Gastrocnemius medialis (tissue), 4 donors: ENCODE measurements around the gene IL18. TPM values are rescaled to one million over a fixed set of nuclear protein-coding genes. Genes with fewer than 3 reads are reported as not detected.
"Not testable (repeated sequence)": the region's sequence is repeated elsewhere in the genome, so short reads cannot be mapped to it uniquely, and the experiment has no call there.

Source experiments
- ATAC-seq, 2 donors: fragments of 150-250 bp; one replicate each; pipeline ENCODE4 v1.9.1; 2016
- DNase-seq, 2 donors: peaks; one replicate each; pipeline ENCODE4 v3.0.0-alpha.2; 2019
- H3K27ac ChIP-seq, 4 donors: fragments of 200-600 bp; sonication (generic); 1 replicate in 1 of 4; 2 replicates in 3 of 4; pipeline ENCODE4 v1.5.1; 2016 to 2018; ENCODE audit warnings: mild to moderate bottlenecking in 2 of 4, moderate library complexity in 1 of 4
- H3K27me3 ChIP-seq, 3 donors: fragments of 200-600 bp; sonication (generic) in 2 of 3; 1 replicate in 1 of 3; 2 replicates in 2 of 3; pipeline versions ENCODE4 v1.5.1 to v1.6.0; 2016 to 2019; ENCODE audit warnings: mild to moderate bottlenecking in 1 of 3, moderate library complexity in 1 of 3
- H3K36me3 ChIP-seq, 2 donors: fragments of 200-600 bp; sonication (generic) in 1 of 2; one replicate each; pipeline ENCODE4 v1.5.1; 2017 to 2018
- H3K4me1 ChIP-seq, 2 donors: fragments of 200-600 bp; sonication (generic) in 1 of 2; one replicate each; pipeline ENCODE4 v1.5.1; 2016 to 2017; ENCODE audit warnings: mild to moderate bottlenecking in 2 of 2
- H3K4me3 ChIP-seq, 4 donors: fragments of 200-600 bp; sonication (generic) in 3 of 4; 1 replicate in 1 of 4; 2 replicates in 3 of 4; pipeline ENCODE4 v1.5.1; 2016 to 2019; ENCODE audit warnings: mild to moderate bottlenecking in 2 of 4
- H3K9me3 ChIP-seq, 3 donors: fragments of 200-600 bp; sonication (generic) in 2 of 3; 1 replicate in 1 of 3; 2 replicates in 2 of 3; pipeline ENCODE4 v1.5.1; 2016 to 2019
- POLR2A ChIP-seq, 2 donors: fragments of 450-650 bp; IDR thresholded peaks; one replicate each; pipeline ENCODE4 v1.6.1; 2017; ENCODE audit warnings: antibody characterized with exemption in 2 of 2, mild to moderate bottlenecking in 2 of 2, moderate library complexity in 2 of 2
- in situ Hi-C, 4 donors: fragments of 200-750 bp; cut with MboI; loops; one replicate each; pipeline versions ENCODE4 v1.15.0 to v1.8.0; 2017; ENCODE audit warnings: low sequenced_read_pairs in 4 of 4
- intact Hi-C: fragments of 100-400 bp; cut with DNase I; formaldehyde crosslinking; loops from one replicate; pipeline ENCODE4 v1.15.1; 2023; ENCODE audit warnings: low total_unique reads
- total RNA-seq, 4 donors: library from RNA; depleted of rRNA; stranded (reverse); fragments of >200 nt; gene quantifications; one replicate each; pipeline versions ENCODE4 v1.1.0 to v1.2.3, GENCODE V29; 2016
- TF ChIP-seq, protein P1 (sequence below), 5 experiments: fragments of 450-650 bp in 3 of 5; fragments of 200-600 bp in 2 of 5; sonication (generic) in 2 of 5; IDR thresholded peaks in 4 of 5; conservative IDR thresholded peaks in 1 of 5; 1 replicate in 4 of 5; 2 replicates in 1 of 5; pipeline ENCODE4 v1.5.1; 2016 to 2019; ENCODE audit warnings: antibody characterized with exemption in 5 of 5, mild to moderate bottlenecking in 3 of 5, moderate library complexity in 3 of 5

The IL18 gene
- total RNA-seq, 4 donors from 2014 or later = 0.58 to 11.7 (median 6.8) TPM

DNA sequence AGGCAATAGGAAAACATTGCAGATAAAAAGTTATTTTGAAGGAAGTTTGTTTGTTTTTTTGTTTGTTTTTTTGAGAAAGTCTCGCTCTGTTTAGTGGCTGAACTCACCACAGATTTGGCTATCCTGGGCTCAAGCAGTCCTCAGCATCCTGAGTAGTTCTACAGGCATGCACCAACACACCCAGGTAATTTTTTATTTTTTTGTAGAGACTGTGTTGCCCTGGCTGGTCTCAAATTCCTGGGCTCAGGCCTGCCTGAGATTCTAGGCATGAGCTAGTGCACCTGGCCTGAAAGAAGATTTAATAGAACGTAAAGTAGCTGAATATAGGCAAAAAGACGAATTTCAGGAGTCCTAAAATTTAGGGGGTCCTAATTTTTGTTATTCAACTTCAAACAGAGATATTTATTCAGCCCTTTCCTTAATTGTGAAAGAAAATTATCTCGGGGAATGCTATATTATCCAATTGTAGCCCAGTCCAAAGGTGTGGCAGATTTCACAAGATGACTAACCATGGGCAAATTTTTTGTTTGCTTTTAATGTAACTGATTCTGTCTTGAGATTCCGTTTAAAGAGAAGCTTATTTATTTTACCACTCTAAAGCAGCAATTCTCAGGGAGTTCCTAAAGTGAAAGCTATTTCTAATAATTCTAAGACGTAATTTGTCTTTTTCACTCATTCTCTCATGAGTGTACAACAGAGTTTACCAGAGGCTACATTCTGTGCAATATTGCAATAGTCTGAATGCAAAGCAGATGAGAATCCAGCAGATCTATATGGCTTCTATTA is 940 bp downstream of the IL18 start:
- no peak for DNase-seq
- ATAC-seq = no peak
- in situ Hi-C loops = no loop called here
- Histone ChIP-seq H3K4me3 (peak overlapping the region in 2 of 4 donors; percentile 33 to 38), H3K27me3 (no peaks in the 10 kb centered on the region), H3K36me3 (no peaks in the 10 kb centered on the region), H3K27ac (peak overlapping the region; percentile 54 to 74 (median 69)), H3K9me3 (no peaks in the 10 kb centered on the region), H3K4me1 (peaks cover 38 to 44% of the 10 kb centered on the region in 2 donors)
- intact Hi-C loops = no loop called here
- TF ChIP-seq, protein P1, sequence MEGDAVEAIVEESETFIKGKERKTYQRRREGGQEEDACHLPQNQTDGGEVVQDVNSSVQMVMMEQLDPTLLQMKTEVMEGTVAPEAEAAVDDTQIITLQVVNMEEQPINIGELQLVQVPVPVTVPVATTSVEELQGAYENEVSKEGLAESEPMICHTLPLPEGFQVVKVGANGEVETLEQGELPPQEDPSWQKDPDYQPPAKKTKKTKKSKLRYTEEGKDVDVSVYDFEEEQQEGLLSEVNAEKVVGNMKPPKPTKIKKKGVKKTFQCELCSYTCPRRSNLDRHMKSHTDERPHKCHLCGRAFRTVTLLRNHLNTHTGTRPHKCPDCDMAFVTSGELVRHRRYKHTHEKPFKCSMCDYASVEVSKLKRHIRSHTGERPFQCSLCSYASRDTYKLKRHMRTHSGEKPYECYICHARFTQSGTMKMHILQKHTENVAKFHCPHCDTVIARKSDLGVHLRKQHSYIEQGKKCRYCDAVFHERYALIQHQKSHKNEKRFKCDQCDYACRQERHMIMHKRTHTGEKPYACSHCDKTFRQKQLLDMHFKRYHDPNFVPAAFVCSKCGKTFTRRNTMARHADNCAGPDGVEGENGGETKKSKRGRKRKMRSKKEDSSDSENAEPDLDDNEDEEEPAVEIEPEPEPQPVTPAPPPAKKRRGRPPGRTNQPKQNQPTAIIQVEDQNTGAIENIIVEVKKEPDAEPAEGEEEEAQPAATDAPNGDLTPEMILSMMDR (IDR thresholded peaks at IDR 0.05 in 4 of 5, conservative IDR thresholded peaks at IDR 0.05 in 1 of 5) = no peak
- no peak for TF ChIP-seq POLR2A (IDR thresholded peaks at IDR 0.05)

DNA sequence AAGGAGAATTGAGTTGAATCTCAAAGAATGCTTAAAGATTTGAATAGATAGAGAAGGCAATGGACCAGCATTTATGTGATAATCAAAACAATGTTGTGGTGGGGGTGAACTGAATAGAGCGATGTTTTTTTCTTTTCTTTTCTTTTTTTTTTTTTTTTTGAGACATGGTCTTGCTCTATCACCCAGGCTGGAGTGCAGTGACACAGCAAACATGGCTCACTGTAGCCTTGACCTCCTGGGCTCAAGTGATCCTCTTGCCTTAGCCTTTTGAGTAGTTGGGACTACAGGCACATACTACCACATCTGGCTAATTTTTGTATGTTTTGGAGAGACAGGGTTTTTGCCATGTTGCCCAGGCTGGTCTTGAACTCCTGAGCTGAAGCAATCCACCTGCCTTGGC is 1.7 kb downstream of the IL18 start:
- ATAC-seq, DNase-seq, in situ Hi-C loops, intact Hi-C loops, H3K4me3 ChIP-seq, H3K9me3 ChIP-seq, H3K36me3 ChIP-seq, H3K27me3 ChIP-seq: not testable (repeated sequence)
- Histone ChIP-seq H3K27ac (peak overlapping the region; percentile 16 to 70 (median 61)), H3K4me1 (peaks cover 44 to 45% of the 10 kb centered on the region in 2 donors)

DNA sequence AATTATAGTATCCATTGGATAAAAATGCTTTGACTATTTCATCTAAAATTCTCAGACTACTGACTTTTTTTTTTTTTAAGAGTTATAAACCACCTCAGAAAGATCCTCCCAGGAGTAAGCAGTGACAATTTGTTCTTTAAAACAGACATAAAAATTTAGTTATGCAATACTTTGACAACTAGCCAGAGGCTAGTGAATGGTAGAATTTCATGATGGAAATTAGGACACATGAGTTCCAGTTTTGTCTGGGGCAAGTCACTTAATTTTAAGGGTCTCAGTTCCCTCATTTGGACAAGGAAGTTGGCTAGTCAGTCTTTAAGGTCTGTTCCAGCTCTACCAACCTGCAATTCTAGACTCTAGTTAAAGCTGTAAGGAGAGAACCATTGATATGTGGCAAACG is 2.9 kb downstream of the IL18 start:
- intact Hi-C loops = no loop called here
- no peak for DNase-seq
- Histone ChIP-seq H3K9me3 (no peaks in the 10 kb centered on the region), H3K4me1 (peaks cover 36 to 44% of the 10 kb centered on the region in 2 donors), H3K36me3 (no peaks in the 10 kb centered on the region), H3K4me3 (peak overlapping the region in 1 of 4 donors; percentile 5), H3K27me3 (no peaks in the 10 kb centered on the region), H3K27ac (peak overlapping the region; percentile 32 to 71 (median 62))
- in situ Hi-C loops = no loop called here
- ATAC-seq = peak; percentile 56 to 61
- TF ChIP-seq POLR2A (IDR thresholded peaks at IDR 0.05) = no peak
- TF ChIP-seq, protein P1 (IDR thresholded peaks at IDR 0.05 in 4 of 5, conservative IDR thresholded peaks at IDR 0.05 in 1 of 5) = no peak

DNA sequence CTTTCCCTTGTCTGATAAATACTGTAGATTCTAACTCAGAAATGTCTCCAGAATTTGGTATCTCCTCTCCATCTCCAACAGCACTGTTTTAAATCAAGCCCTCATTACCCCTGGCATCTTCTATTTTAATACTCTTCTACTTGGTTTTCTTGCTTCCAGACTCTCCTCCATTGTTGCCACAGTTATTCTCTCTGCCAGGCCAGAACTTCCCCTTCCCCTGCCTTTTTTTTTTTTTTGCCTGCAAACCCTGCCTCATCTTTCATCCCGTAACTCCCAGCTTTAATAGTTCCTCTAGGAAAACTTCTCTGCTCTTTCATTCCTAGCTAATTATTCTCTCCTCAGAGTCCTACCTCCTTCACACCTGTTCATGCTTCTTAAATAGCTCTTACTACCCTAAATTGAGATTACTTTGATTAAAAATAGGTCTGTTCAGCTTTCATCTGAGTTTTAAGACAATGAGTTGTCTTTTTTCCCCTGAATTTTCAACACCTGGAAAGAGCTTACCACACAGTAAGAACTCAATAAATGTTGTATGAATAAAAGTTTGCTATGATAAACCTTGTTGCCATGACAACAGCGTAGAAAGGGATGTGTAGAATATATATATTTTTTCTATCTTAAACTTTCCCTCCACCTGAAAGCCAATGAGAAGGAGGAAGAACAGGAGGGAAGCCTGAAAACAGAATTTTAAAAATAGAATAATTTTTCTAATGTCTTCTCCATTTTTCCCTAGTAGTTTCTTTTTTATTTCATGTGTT is 3.6 kb downstream of the IL18 start:
- Histone ChIP-seq H3K4me3 (peak overlapping the region in 1 of 4 donors; percentile 5), H3K9me3 (no peaks in the 10 kb centered on the region), H3K4me1 (peaks cover 36 to 44% of the 10 kb centered on the region in 2 donors), H3K27me3 (no peaks in the 10 kb centered on the region), H3K36me3 (no peaks in the 10 kb centered on the region), H3K27ac (peak overlapping the region; percentile 32 to 71 (median 62))
- ATAC-seq (no peak), DNase-seq (no peak)
- intact Hi-C loops = no loop called here
- in situ Hi-C loops = no loop called here
- TF ChIP-seq POLR2A (IDR thresholded peaks at IDR 0.05) = no peak
- TF ChIP-seq, protein P1 (IDR thresholded peaks at IDR 0.05 in 4 of 5, conservative IDR thresholded peaks at IDR 0.05 in 1 of 5) = no peak
